Inflammatory macrophage (primary cell): ENCODE measurements around the gene COASY.
"Not testable (repeated sequence)": the region's sequence is repeated elsewhere in the genome, so short reads cannot be mapped to it uniquely, and the experiment has no call there.

Source experiments
- DNase-seq, 2 donors: peaks; one replicate each; pipeline ENCODE4 v3.0.0-alpha.2; 2020 to 2022

Gene COASY

GRCh38 chr17:42531455-42532354, 30.2 kb upstream of the COASY start:
- peak; percentile 66 to 77 for DNase-seq

GRCh38 chr17:42535155-42536047, 26.5 kb upstream of the COASY start:
- DNase-seq = no peak

- DNase-seq = peak; percentile 96 to 98
Measured at GRCh38 chr17:42536048-42536371, 25.9 kb upstream of the COASY start, which contains the start of gene NAGLU. Gene NAGLU (plus strand): TSS chr17:42536241. CDS start chr17:42536273, 32 bp downstream.

GRCh38 chr17:42536372-42537155, 25.4 kb upstream of the COASY start:
- DNase-seq = peak; percentile 73 to 87

- DNase-seq = no peak
Measured at GRCh38 chr17:42537156-42537805, 24.7 kb upstream of the COASY start.

- no peak for DNase-seq
Measured at GRCh38 chr17:42537826-42538451, 24.0 kb upstream of the COASY start.

- no peak for DNase-seq
Measured at GRCh38 chr17:42538482-42538881, 23.5 kb upstream of the COASY start.

- not testable (repeated sequence) for DNase-seq
Measured at GRCh38 chr17:42540558-42540957, 21.4 kb upstream of the COASY start.

- no peak for DNase-seq
Measured at GRCh38 chr17:42541041-42541833, 20.7 kb upstream of the COASY start.

- no peak for DNase-seq
Measured at GRCh38 chr17:42543190-42544079, 18.5 kb upstream of the COASY start.

GRCh38 chr17:42544874-42545283, 17.1 kb upstream of the COASY start:
- no peak for DNase-seq

- DNase-seq = not testable (repeated sequence)
Measured at GRCh38 chr17:42545755-42546505, 16.0 kb upstream of the COASY start.

- DNase-seq = no peak
Measured at GRCh38 chr17:42547001-42547461, 14.9 kb upstream of the COASY start.

- DNase-seq = no peak
Measured at GRCh38 chr17:42547698-42548069, 14.3 kb upstream of the COASY start.

- no peak for DNase-seq
Measured at GRCh38 chr17:42548070-42548837, 13.7 kb upstream of the COASY start.

GRCh38 chr17:42548993-42549755, 12.8 kb upstream of the COASY start:
- DNase-seq = no peak

GRCh38 chr17:42552736-42553135, 9.2 kb upstream of the COASY start, which contains the start of gene HSD17B1:
Gene HSD17B1 (plus strand): TSS chr17:42552923. CDS start chr17:42552934, 11 bp downstream.
- DNase-seq = not testable (repeated sequence)
